ENCODE data around the gene CUL4A.

DNA sequence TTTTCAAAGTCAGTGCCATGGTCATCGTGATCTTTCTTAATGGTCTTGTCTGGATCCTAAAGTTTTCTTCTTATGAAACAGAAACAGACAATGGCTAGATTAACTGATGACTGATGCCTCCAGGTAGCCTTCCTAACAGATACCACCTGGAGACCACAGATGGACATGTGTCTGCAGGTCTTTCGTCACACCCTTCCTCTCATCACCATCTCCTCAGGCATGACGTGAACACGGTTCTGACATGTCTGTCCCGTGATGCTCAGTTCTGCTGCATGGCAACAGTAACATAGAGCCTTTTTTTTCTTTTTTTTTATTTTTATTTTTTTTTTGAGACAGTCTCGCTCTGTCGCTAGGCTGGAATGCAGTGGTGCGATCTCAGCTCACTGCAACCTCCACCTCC lies 74.5 kb downstream of the CUL4A start:
- TF ChIP-seq ZNF274 (IDR thresholded peaks at IDR 0.05; ENCODE audit: low read depth, low read length) (no peak), YY1 (IDR thresholded peaks at IDR 0.05; ENCODE audit: insufficient read depth, insufficient read length) (no peak), SUZ12 (IDR thresholded peaks at IDR 0.05; ENCODE audit: extremely low read depth, insufficient read depth, insufficient read length) (no peak)

Data from NT2/D1 (cell line).